GM19328 (cell line): ENCODE measurements around the gene LRRFIP1.
"Not testable (repeated sequence)": the region's sequence is repeated elsewhere in the genome, so short reads cannot be mapped to it uniquely, and the experiment has no call there.

Experiments
- ATAC-seq: cut with Tn5 transposase; IDR thresholded peaks from one replicate; pipeline ENCODE4 v1.9.1; 2021; ENCODE audit warnings: mild to moderate bottlenecking, moderate library complexity; ENCODE audit not compliant: unreplicated experiment

The LRRFIP1 gene

GRCh38 chr2:237682856-237683670 is 55.7 kb downstream of the LRRFIP1 start:
- no peak for ATAC-seq

GRCh38 chr2:237685408-237685807 is 58.0 kb downstream of the LRRFIP1 start:
- no peak for ATAC-seq

DNA sequence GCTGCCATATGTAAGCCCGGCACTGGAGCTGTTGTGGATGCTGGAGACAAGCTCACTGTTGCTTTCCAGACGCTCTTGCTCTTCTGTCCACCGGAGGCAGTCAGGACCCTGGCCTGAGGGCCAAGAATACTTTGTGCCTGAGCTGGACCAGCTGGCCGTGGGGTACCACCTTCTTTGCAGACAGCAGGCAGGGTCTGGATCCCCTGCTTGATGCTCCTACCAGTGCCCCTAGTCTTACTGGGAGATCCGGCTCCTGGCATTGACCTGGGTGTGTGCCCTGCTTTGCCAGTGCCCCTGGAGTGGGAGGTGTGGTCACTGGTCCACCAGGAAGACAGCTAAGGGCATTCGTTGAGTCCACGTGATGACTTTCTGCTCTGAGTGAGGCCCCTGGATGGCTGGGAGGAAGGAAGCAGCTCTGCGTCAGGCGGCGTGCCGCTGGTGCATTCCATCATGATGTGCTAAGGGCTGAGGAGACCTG is 59.3 kb downstream of the LRRFIP1 start:
- no peak for ATAC-seq

DNA sequence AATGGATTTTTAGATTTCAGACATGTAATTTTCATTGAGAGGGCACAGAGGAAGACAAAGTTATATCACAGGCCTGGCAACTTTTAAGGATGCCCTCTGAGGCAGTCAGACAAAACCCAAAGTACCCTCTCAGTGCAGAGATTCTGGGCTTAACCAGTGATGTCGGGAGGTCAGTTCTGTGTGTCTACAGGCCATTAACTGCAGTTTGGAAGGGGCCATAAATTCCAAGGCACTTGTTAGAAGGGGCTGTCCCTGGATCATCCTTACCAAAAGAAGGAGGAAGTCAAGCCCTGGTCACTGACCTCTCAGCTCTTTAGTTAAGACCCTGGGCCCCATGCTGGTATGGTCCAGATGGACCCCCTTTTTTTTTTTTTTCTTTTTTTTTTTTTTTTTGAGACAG is 60.7 kb downstream of the LRRFIP1 start:
- no peak for ATAC-seq

DNA sequence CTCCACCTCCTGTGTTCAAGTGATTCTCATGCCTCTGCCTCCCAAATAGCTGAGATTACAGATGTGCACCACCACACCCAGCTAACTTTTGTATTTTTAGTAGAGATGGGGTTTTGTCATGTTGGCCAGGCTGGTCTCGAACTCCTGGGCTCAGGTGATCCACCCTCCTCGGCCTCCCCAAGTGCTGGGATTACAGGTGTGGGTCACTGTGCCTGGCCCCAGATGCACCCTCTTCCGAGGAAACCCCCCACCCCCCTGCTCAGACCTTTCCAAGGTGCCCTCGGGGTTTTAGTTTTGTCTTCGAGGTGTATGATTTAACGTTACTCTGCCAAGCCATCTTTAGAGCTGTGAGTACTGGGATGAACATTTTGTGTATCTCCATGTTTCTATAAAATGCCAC is 61.2 kb downstream of the LRRFIP1 start:
- ATAC-seq, result not testable (repeated sequence)

- ATAC-seq, result no peak
These were observed 62.1 kb downstream of the LRRFIP1 start for GRCh38 chr2:237689336-237690131.

DNA sequence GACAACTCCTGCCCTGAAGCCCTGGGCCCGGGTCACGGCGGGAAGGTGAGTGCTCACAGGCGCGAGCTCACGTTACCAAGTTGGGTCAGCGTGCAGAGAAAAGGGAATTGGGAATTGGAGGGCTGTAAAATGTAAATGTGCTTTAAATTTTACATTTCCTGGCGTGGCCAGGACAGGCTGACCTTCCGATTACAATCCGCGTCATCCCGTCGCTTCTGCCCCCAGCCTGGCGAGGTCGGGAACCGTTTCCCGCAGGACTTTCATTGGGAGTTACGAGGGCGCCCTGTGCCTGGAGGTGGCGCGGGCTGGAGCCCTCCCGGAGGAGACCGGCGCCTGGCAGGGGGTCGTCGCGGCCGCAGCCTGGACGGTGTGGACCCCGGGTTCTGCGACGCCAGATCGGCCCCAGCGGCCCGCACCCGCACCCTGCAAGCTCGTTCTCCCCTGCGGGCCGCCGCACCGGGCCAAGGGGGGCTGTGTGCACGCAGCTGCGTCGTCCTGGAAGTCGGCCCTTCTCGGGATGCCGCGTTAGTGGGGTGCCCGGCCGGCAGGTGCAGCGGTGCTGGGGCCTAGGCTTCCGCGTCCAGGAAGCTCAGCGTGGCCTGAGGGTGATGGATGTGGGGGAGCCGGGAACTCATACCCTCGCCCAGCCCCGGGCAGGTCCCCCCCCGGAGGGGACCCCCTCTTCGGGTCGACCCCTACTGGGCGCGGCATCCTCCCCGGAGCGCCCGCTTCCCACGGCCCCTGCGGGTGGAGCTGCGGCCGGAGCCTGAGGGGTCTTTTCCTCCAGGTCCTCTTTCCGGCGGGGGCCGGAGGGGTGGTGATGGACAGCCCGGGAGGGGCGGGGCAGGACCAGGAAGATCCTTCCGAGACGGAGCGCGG is 63.9 kb downstream of the LRRFIP1 start:
- ATAC-seq, result peak; percentile 33

DNA sequence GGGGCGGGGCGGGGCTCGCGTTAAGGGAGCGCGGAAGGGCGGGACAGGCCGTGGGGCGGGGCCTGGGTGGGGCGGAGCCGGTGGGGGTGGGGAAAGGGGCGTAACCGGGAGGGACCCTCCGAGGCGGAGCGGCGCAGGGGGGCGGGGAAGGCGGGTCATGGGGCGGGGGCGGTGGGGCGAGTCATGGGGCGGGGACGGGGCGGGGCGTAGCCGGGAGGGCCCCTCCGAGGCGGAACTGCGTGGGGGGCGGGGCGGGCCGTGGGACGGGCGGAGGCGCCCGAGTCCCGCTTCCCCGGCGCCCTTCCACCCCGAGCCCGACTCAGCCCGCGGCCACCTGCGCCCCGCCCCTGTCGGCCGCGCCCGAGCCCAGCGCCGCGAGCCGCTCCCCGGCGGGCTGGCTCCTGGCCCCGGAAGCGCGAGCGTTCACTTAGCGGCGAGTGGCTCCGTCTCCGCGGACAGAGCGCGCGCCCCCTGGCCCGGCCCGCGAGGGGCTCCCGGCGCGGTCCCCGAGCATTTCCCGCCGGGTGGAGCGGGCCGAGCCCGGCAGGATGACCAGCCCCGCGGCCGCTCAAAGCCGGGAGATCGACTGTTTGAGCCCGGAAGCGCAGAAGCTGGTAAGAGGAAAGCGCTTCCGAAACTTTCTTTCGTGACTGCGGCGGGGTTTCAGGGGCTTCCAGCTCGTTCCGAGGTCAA is 64.7 kb downstream of the LRRFIP1 start:
- peak; percentile 58 for ATAC-seq

GRCh38 chr2:237692601-237693290 is 65.4 kb downstream of the LRRFIP1 start:
- ATAC-seq, result peak; percentile 3

DNA sequence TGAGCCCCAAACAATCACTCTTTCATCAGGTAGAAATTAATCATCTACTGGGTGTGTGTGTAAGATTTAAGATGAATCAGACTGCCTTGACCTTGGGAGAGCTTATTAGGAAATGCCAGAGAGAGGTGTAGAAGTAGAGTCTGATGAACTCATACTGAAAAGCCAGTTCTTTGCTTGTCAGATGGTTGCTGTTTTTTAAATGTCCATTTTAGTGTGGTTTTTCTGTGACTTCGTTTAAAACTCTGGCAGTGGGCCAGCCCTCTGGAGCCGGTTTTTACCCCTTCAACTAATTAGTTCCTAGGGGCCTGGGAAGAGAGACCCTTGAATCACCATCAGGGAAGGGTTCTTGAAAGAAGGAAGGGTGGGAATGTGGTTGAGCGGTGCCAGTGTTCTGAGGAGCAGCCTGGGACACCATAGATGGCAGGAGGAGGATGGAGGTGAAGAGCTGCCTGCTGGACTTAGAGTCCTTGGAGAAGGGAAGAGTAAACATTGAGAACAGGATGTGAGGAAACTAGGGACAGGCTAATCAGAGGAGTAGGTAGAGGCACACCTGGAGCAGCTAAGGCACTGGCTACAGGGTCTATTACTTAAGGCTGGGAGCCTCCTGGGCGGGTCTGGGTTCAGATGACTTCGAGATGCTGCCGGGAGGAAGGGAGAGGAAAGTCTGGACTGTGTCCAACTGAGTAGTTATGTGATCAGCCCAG is 66.1 kb downstream of the LRRFIP1 start:
- no peak for ATAC-seq

DNA sequence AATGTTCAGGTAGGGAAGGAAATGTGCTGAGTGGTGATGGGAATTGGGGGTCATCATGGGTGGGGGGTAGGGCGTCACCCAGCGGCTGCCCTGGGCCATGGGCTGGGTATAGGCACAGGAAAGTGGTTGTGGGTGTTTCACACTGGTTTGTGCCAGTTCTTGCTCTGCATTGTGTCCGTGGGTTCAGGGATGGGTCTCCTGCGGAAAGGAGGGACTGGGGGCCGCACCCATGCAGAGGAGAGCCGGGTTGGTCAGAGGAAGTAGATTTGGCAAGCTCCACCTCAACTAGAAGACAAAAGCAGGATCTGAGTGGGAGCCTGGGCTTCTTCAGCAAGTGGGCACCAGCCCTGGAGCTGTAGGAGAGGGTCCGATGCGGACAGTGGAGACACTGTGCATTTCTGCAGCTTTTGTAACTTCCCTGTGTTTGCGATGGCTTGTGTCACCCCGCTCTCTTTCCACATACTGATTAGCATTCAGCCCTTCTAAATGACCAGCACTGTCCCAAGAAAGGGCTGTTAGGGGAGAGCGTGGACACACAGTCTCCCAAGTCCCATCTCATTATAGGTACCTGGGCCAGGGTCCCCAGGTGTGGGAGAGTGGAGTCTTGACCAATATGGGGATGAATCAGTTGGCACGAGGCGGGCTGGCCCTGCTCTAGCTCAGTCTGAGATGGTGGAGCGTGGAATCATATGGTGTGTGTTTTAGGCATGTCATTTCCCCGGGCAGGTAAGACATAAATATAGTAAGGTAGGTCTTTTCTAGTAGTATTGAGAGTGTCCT is 67.2 kb downstream of the LRRFIP1 start:
- no peak for ATAC-seq

- no peak for ATAC-seq
These were observed 67.9 kb downstream of the LRRFIP1 start for GRCh38 chr2:237695201-237695780.

DNA sequence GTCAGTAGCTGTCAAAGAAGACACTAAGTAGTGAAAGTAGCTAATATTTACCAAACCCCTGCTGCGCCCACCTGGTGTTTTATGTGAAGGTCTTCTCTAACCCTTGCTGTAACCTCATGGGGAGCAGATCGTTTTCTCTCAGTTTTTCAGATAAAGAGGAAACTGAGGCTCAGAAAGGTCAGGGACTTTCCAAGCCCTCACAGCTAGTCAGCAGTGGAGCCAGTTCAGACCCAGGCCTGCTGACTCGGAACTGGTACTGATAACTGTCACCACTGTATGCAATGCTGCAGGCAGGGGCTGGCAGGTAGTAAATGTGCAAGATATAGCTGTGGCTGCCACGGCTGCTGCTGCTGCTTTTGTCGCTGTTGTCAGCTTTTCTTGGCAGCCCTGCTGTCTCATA is 69.1 kb downstream of the LRRFIP1 start:
- ATAC-seq, result no peak

DNA sequence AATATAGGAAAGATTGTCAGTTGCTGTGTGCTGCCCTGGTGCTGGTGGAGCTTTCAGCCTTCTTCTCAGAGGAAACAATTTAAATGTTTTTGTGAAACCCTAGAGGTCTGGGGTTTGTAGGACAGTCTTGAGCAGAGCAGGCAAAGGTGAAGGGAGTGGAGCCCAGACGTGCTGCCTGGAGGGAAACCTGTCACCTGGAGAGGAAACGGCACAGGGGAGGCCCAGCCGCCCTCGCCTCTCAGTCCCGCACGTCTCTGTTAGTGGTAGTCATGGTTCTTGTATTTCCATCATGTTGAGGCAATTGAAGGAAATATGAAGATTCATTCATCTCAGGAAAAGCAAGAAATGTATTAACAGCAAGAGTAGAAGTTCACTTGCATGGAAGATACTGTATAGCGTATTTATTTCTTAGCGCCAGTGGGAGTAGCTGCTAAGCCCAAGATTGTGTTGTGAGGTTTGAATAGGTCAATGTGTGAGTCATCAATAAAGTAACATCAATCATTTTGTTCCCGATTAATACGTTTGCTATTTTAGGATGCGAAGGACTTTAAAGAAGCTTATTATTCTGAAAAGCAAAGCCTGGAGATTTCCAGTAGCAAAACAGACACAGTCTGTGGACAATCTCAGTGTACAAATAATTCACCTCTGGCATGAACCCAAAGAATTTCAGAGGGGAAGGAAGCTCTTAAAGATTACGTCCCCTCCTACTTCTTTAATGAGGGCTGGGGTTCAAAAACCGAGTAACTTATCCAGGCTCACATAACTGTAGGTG is 70.4 kb downstream of the LRRFIP1 start:
- no peak for ATAC-seq

DNA sequence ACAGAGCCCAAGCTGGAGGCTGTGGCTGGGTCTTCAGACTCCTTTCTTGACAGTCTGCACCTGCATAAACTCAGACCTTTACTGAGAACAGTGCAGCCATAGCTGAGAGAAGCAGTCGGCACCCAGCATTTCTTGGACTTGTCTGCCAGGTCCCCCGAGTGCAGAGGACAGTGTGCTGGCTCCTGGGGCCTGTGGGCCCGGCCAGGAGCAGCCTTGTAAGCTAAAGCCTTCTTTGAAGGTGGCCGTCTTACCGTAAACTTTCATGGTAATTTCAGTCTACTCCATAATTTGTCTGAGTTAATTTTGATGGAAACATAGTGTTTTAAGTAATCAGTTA is 70.9 kb downstream of the LRRFIP1 start:
- no peak for ATAC-seq

GRCh38 chr2:237699870-237700511 is 72.6 kb downstream of the LRRFIP1 start:
- no peak for ATAC-seq

DNA sequence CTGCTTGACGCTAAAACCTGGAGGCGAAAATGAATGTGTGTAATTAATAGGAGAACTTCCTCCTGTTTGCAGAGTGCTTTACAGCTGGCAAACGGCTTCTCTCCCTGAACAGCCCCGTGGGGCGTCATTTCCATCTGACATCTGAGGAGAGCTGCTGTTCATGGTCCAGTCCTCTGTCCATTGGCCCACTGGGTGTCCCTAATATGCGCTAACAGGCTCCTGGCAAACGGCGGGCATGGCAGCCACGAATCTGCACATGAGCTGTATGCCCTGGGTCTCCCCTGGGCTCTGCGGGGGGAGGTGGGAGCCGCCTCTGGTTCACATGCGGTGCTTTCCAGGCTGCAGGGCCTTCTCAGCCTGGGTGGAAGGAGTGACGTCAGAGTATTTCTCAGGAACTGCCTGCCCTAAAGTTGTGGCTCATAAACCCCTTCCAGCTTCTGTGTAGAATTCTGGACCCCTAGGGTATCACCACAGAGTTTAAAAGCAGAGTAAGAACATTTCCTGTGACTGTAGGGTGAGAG is 73.2 kb downstream of the LRRFIP1 start:
- ATAC-seq, result no peak
